C4-2B (cell line): Measurements from ENCODE around the gene ABHD17A.

Experiments used
- H3K27ac ChIP-seq: fragments of 450-650 bp; 2 replicates; pipeline ENCODE4 v1.5.1; 2017
- CTCF ChIP-seq: fragments of 450-650 bp; conservative IDR thresholded peaks from 2 replicates; pipeline ENCODE4 v1.5.1; 2017; ENCODE audit warnings: mild to moderate bottlenecking
- ZFX ChIP-seq: fragments of 450-650 bp; IDR thresholded peaks from 2 replicates; pipeline ENCODE4 v1.6.1; 2017

The ABHD17A gene

DNA sequence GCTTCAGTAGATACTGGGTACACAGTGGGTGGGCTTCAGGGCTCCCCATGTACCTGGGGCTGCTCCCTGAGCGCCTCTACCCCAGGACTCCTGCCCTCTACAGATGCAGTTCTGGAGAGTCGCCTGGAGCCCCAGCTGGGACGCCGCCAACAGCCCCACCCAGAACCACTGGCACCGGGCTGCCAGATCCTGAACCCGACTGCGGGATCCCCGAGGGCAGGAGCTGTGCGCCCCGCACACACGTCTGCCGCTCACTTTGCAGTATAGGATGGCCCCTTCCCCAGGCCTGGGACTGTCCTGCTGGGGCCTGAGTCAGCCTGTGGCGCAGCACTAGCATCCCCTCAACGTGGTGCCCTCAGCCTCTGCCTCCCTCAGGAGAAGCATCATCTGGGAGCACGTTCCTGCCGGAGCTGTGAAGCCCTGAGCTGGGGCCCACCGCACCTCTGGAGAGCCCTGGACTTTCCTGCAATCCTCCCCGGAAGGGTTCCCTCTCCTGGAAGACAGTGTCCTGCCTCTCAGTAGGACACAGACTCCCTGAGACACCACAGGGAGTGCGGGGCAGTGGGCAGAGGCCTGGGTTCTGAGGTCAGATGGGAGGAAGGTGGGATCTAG is 40.7 kb downstream of the ABHD17A start:
- TF ChIP-seq ZFX = no peak
- TF ChIP-seq CTCF = no peak
- no peak overlapping the region for H3K27ac ChIP-seq

DNA sequence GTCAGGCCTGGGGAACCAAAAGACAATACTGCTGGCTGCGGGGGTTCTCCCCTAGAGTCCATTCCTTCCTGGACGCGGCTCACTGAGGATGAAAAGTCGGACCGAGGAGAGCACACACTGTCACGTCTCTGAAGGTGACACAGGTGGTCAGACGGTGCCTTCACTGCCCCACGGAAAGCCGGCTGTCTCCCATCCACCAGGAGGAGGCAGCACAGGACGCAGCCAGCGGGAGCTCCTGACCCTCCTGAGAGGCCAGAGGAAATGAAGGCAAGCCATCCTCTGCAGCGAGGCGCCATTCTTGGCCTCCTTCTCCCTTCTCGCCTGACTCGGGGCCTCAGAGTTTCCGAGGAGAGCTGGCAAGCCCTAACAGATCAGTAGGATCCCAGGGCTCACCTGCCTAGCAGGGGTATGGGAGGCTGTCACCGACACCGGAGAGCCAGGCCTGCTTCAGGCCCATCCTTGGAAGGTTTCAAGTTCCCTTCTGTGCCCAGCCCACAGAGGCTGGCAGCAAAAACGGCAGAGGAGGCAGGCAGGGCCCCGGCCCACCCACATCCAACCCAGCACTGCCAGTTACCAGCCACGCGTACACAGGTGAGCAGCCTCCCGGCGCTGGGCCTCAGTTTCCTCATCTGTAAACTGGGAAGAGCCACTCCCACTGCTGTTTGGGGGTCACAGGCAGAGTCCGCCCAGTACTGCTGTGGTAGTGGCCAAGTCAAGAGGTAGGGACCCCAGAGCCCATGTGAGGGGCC is 41.5 kb downstream of the ABHD17A start:
- H3K27ac ChIP-seq = no peak overlapping the region
- TF ChIP-seq ZFX = no peak
- no peak; the same call in 1 of the 2 replicates for TF ChIP-seq CTCF

DNA sequence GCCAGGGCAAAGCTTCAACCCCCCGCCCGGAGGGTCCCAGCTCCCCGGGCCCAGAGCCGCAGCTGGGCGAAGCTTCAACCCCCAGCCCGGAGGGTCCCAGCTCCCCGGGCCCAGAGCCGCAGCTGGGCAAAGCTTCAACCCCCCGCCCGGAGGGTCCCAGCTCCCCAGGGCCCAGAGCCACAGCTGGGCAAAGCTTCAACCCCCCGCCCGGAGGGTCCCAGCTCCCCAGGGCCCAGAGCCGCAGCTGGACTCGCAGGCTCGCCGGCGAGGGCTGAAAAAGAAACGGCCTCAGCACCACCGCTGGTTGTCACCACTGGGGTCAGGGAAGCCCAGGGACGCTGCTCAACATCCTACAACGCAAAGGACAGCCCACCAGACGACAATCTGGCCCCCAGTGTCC is 42.2 kb downstream of the ABHD17A start:
- TF ChIP-seq ZFX (no peak), CTCF (no peak)
- H3K27ac ChIP-seq = no peak overlapping the region

GRCh38 chr19:1841209-1841924 is 43.9 kb downstream of the ABHD17A start:
- no peak for TF ChIP-seq ZFX
- no peak for TF ChIP-seq CTCF
- no peak overlapping the region for H3K27ac ChIP-seq

GRCh38 chr19:1840541-1841115 is 44.7 kb downstream of the ABHD17A start:
- TF ChIP-seq CTCF (no peak), ZFX (no peak)
- no peak overlapping the region for H3K27ac ChIP-seq

- TF ChIP-seq CTCF (no peak), ZFX (no peak)
- H3K27ac ChIP-seq = no peak overlapping the region
These were observed 45.4 kb downstream of the ABHD17A start for GRCh38 chr19:1839658-1840540.
